Measurements from ENCODE around the gene CREB3L2.

CREB3L2 gene

DNA sequence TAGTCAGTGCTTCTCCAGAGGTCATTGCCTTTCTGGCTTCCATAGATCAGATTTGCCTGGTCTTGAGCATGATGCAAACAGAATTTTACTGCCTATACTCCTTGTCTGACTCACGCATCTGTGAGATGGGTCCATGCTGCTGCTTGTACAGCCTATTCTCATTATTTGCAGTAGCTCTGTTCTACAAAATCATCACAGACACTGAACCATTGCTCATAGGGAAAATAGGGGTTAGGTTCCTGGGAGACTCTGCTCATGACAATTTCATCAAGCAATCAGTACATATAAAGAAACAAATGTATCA is 7.4 kb upstream of the CREB3L2 start:
- no peak for DNase-seq

DNA sequence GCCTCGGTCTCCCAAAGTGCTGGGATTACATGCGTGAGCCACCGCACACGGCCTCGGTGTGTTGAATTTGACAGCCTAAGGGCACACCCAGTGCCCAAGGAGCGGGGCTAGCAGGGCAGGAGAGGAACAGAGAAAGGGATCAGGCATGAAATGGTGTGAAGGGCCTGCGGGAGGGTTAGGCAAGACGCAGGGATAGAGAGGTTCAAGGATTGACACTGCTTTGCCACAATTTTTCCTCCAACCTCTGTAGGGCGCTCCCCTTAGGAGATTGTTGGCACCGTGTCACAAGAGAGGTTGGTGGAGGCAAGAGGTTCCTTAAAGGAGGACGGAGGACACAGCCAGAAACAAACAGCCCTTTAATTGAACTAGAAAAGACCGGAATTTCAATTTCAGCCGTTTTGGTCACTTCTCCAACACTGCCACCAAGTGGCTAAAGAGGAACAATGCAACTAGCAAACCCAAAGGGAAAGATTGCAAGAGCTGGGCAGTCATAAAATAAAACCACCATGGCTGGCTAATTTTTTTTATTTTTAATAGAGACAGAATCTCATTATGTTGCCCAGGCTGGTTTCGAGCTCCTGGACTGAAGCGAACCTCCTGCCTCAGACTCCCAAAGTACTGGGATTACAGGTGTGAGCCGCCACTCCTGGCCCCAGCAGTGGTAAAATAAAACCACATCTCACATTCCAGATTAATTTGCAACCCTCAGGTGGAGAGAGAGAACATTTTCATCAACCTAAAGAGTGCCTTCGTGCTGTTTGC is 6.9 kb upstream of the CREB3L2 start:
- no peak for DNase-seq

DNA sequence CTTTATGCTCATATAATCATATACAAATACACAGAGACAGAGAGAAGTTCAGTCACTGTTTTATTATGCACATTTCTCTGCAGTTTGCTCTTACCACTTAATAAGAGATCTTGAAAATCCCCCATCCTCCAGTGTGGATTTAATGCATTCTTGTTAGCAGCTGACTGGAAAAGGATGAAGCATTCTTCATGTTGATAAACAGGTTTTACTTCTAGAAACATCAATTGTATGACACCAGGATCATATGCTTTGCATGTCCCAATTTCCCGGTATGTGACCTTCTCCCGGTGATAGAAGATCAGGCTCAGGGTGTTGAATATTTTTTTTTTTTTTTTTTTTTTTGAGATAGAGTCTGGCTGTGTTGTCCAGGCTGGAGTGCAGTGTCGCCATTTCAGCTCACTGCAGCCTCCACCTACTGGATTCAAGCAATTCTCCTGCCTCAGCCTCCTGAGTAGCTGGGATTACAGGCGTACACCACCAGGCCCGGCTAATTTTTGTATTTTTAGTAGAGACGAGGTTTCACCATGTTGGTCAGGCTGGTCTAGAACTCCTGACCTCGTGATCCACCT is 6.2 kb upstream of the CREB3L2 start:
- no peak for DNase-seq

- no peak for DNase-seq
Measured at GRCh38 chr7:138006106-138006505, 4.2 kb upstream of the CREB3L2 start.

DNA sequence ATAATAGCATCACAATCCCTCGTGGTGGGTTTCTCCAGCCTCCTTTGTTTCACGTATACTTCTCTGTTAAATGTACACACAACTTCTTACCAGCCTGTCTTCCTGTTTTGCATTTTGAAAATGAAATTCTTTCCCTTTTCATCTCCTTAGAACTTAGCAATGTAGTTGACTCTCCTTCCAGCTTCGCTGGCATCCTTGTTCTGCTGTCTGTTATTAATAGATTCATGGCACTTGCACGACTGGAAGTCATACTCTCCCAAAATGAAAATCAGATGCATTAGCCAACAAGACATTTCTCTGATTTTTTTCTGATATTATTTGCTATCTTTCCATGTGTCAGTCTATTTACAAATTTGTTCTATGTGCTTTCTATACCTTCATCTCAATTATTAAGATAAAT is 3.0 kb upstream of the CREB3L2 start:
- DNase-seq = no peak

DNA sequence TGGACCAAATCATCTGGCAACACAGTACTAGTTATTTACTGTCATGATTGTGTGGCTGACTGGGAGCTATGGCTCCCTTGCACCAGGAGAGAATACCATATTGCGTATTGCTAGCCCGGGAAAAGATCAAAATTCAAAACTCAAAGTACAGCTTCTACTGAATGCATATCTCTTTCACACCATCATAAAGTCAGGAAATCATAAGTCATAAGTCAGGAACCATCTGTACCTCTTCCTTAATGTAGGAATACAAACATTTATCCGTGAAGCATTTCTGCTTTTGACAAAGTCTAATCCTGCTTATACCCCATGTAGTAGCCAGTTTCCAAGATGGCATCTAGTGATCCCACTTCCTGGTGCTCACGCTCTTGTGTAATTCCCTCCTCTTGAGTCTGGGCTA is 2.2 kb upstream of the CREB3L2 start:
- DNase-seq = no peak

GRCh38 chr7:138002828-138003189 is 923 bp upstream of the CREB3L2 start:
- DNase-seq = no peak

GRCh38 chr7:138002096-138002827 is 376 bp upstream of the CREB3L2 start:
- peak; percentile 96 to 98 for DNase-seq

DNA sequence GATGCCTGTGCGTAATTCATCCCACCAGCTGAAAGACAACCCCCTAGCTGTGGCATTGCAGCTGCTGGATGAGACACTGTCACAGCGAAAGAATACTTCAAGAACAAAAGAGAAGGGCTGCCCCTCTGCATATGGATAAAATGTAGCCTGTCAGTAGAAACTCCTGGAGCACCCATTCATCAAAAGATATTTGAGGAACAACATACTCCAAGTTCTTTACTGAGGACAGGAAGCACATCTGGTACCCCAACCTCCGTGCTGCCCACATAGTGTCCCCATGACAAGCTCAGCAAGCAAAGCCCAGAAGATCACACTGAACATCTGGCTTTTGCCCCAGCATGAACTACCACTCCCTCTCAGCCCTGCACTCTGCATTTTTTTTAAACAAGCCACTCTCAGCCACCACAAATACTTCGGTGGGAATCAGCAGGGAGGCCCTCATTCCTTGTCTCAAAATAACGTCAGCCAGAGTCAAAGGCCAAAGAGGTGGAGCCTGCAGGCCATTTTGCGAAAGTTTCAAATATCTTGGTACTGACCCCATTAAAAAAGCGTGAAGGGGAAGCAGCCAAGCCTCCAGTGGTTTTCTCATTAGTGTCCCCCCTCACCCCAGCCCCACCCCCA is 1.7 kb downstream of the CREB3L2 start:
- no peak for DNase-seq

DNA sequence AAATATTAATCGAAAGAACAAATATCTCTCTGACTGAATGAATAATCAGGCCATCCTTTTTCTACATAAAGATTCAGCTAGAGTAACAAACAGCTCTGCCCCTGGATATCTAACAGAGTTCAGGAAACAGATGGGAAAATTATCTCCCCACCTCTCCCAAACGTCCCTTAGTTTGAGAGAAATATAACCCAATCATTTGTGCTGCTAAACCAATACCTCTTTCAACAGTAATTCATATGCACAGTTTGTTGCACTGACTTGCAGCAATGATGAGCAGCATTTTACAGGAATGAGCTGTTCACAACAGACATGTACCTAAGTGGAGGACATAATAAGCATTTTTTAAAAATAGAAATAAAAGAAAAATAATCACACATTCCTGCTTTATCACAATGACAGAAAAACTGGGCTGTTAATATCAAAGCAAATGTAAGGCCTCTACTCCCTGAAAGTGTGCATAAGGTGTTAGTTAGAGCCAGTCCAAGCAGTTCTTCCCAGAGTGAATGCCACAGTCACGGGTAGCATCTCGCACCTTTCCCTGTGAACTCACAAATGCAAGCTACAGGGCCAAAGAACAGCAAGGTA is 2.3 kb downstream of the CREB3L2 start:
- no peak for DNase-seq

DNA sequence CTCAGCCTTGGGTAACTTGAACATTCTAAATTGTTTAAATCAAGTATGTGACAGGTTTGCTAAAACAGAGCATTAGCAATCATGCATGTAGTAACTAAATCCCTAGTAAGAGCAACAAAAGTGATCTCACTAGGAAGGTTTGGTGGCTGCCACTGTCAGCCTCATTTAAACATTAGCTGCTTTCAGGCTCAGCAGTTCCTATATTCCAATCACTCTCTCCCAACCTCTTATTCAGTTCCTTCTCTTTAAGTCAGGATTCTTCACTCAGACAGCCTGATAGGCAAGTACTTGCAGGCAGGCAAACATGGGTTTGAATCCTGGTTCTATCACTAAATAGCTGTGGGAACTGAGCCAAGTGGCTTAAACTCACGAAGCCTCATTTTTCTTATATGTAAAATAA is 3.6 kb downstream of the CREB3L2 start:
- no peak for DNase-seq

- DNase-seq = no peak
Measured at GRCh38 chr7:137996871-137997270, 5.0 kb downstream of the CREB3L2 start.

- DNase-seq = no peak
Measured at GRCh38 chr7:137996386-137996851, 5.5 kb downstream of the CREB3L2 start.

DNA sequence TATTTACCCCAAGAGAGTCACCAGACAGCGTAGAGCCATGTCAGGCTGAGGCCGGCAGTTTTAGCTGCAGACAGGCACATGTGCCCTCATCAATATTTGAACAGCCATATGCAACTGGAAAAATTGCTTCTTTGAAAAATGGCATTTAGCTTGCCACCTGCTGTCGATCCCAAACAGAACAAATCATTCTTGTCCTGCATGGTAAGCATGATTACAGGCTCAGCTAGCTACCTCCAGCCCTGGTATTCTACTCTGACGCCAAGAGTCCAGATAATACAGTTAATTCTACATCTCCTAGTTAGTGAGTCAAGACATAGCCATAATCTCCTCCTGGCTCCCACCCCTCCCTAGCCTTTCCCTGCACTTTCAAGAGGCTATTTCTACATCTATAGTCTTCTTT is 7.7 kb downstream of the CREB3L2 start:
- DNase-seq = no peak

- DNase-seq = no peak
Measured at GRCh38 chr7:137993395-137993743, 8.5 kb downstream of the CREB3L2 start.

GRCh38 chr7:137992550-137993394 is 9.1 kb downstream of the CREB3L2 start:
- DNase-seq = no peak

DNA sequence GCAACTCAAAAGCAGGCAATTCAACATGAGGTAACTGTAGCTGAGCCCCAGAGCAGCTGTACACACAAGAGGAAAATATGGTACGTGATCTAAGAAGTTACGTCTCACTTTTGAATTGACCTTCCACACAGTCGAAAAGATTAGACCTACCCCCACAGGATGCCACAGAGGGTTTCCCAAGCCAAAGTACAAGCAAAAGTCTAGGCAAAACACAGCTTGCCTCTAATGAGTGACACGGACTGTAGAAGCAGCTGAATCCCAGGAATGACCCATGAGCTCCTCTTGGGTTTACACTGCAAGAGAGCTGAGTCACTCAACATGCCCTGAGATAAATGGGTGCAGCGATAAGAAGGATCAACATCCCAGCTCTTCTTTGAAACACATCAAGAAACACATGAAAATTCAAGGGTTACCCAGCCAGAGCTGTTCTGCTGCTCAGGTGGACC is 9.8 kb downstream of the CREB3L2 start:
- DNase-seq = no peak

- DNase-seq = no peak
Measured at GRCh38 chr7:137990251-137990941, 11.5 kb downstream of the CREB3L2 start.

- DNase-seq = no peak
Measured at GRCh38 chr7:137989590-137989989, 12.3 kb downstream of the CREB3L2 start.

- DNase-seq = no peak
Measured at GRCh38 chr7:137989094-137989493, 12.8 kb downstream of the CREB3L2 start.

DNA sequence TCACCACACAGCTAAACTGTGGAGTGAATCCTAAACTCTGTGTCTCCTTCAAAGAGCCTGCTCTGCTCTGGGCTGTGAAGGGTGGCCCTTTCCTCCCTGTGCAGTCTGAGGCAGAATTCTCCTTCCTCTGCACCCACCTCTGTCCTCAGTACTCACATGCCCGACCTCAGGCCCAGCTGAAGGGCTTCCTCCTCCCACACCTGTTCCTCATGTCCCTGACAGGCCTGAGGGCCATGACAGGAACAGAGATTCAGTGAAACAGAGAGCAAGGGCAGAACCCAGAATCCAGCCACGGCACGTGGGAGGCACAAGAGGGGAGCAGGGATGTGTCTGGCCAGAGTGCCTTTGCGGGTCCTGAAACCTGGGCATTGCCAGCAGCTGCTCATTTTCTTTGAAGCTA is 13.9 kb downstream of the CREB3L2 start:
- DNase-seq = no peak

- no peak for DNase-seq
Measured at GRCh38 chr7:137987563-137987962, 14.3 kb downstream of the CREB3L2 start.

Measured in cerebellar nuclear complex (tissue), 1 donor.